ENCODE data around the gene TEX14.
A peak's percentile ranks its signal among the peaks of the same experiment; 100 is the strongest.

The TEX14 gene, protein sequence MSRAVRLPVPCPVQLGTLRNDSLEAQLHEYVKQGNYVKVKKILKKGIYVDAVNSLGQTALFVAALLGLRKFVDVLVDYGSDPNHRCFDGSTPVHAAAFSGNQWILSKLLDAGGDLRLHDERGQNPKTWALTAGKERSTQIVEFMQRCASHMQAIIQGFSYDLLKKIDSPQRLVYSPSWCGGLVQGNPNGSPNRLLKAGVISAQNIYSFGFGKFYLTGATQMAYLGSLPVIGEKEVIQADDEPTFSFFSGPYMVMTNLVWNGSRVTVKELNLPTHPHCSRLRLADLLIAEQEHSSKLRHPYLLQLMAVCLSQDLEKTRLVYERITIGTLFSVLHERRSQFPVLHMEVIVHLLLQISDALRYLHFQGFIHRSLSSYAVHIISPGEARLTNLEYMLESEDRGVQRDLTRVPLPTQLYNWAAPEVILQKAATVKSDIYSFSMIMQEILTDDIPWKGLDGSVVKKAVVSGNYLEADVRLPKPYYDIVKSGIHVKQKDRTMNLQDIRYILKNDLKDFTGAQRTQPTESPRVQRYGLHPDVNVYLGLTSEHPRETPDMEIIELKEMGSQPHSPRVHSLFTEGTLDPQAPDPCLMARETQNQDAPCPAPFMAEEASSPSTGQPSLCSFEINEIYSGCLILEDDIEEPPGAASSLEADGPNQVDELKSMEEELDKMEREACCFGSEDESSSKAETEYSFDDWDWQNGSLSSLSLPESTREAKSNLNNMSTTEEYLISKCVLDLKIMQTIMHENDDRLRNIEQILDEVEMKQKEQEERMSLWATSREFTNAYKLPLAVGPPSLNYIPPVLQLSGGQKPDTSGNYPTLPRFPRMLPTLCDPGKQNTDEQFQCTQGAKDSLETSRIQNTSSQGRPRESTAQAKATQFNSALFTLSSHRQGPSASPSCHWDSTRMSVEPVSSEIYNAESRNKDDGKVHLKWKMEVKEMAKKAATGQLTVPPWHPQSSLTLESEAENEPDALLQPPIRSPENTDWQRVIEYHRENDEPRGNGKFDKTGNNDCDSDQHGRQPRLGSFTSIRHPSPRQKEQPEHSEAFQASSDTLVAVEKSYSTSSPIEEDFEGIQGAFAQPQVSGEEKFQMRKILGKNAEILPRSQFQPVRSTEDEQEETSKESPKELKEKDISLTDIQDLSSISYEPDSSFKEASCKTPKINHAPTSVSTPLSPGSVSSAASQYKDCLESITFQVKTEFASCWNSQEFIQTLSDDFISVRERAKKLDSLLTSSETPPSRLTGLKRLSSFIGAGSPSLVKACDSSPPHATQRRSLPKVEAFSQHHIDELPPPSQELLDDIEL (N-terminal part only)

DNA sequence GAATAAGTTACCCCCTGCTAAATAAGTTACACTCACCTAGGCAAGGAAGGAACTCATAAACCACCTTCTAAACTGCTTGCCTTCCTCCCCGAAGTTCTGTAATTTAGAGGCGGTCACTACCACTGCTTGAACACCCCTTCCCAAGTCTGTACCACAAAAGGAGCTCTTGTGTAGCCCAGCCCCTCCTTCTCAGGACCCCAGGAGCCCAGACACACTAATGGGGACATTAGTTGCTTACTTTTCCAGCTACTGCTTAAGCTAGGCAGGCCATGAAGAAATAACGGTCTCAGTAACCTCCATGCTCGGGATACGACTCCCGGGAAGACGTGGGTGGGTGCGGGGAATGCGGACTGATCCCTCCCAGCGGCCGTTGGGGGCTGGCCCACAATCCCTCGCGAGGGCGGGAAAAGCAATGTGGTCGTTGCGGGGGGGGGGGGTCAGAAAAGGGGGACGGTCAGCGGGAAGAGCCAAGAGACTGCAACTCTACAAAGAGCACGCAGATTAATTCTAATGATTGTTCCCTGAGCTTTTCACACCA, at the start of gene TEX14:
TSS of gene TEX14 (minus strand) at position 345 of the 538 bp plus-strand sequence. CDS start 40,044 bp downstream, outside the sequence.
- Histone ChIP-seq H3K27me3 (ENCODE audit: insufficient read depth, low read length) (no peaks in the 10 kb centered on the region), H3K27ac (ENCODE audit: low read depth, low read length) (peak within 1 kb of the TSS; percentile 62), H3K4me3 (ENCODE audit: low read depth, low read length) (peak within 1 kb of the TSS; percentile 96), H3K4me1 (ENCODE audit: control insufficient read depth, insufficient read depth, low read length, unreplicated experiment) (peaks cover 16% of the 10 kb centered on the region), H3K36me3 (ENCODE audit: insufficient read depth, low read length) (no peaks in the 10 kb centered on the region), H3K79me2 (ENCODE audit: control insufficient read depth, insufficient read depth, low read length, unreplicated experiment) (peaks cover 26% of the 10 kb centered on the region), H2AFZ (ENCODE audit: low read length, unreplicated experiment) (peak within 1 kb of the TSS; percentile 100)

DNA sequence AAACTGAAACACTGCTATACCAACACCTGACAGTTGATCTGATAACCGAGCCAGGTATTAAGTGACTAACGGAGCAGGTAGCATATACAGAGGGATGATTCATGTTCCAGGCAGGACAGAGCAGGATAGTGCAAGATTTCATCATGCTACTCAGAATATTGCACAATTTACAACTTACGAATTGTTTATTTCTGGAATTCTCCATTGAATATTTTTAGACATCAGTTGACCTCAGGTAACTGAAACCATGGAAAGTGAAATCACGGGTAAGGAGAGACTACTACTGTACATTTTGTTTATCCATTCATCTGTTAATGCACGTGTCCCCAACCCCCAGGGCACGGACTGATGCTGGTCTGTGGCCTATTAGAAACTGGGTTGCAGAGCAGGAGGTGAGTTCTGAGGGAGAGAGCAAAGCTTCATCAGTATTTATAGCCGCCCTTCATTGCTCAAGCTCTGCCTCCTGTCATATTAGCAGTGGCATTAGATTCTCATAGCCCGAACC, 49.3 kb upstream of the TEX14 start:
- no peaks in the 10 kb centered on the region for H3K36me3 ChIP-seq (ENCODE audit: insufficient read depth, low read length)
- H2AFZ ChIP-seq (ENCODE audit: low read length, unreplicated experiment): no peak overlapping the region
- no peak overlapping the region for H3K4me3 ChIP-seq (ENCODE audit: low read depth, low read length)
- no peak overlapping the region for H3K27ac ChIP-seq (ENCODE audit: low read depth, low read length)
- no peaks in the 10 kb centered on the region for H3K4me1 ChIP-seq (ENCODE audit: control insufficient read depth, insufficient read depth, low read length, unreplicated experiment)
- H3K27me3 ChIP-seq (ENCODE audit: insufficient read depth, low read length): no peaks in the 10 kb centered on the region
- no peaks in the 10 kb centered on the region for H3K79me2 ChIP-seq (ENCODE audit: control insufficient read depth, insufficient read depth, low read length, unreplicated experiment)

DNA sequence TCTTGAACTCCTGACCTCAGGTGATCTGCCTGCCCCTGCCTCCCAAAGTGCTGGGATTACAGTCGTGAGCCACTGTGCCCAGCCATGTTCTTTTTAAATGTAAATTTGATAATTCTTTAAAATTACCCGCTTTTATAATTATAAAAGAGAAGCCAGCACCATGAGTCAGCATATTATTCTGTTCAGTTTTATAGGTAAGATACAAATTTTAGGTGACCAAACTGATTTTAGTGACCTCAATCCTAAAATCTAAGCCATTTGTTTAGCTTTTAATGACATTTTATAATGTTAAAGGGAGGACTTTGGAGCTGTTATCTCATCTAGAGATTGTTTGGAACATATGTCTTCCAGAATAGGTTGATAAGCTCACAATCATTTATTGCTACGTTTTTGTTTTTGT, 43.0 kb upstream of the TEX14 start:
- H3K27ac ChIP-seq (ENCODE audit: low read depth, low read length): no peak overlapping the region
- H2AFZ ChIP-seq (ENCODE audit: low read length, unreplicated experiment): no peak overlapping the region
- no peaks in the 10 kb centered on the region for H3K36me3 ChIP-seq (ENCODE audit: insufficient read depth, low read length)
- H3K4me3 ChIP-seq (ENCODE audit: low read depth, low read length): no peak overlapping the region
- H3K79me2 ChIP-seq (ENCODE audit: control insufficient read depth, insufficient read depth, low read length, unreplicated experiment): no peaks in the 10 kb centered on the region
- H3K27me3 ChIP-seq (ENCODE audit: insufficient read depth, low read length): no peaks in the 10 kb centered on the region
- no peaks in the 10 kb centered on the region for H3K4me1 ChIP-seq (ENCODE audit: control insufficient read depth, insufficient read depth, low read length, unreplicated experiment)

DNA sequence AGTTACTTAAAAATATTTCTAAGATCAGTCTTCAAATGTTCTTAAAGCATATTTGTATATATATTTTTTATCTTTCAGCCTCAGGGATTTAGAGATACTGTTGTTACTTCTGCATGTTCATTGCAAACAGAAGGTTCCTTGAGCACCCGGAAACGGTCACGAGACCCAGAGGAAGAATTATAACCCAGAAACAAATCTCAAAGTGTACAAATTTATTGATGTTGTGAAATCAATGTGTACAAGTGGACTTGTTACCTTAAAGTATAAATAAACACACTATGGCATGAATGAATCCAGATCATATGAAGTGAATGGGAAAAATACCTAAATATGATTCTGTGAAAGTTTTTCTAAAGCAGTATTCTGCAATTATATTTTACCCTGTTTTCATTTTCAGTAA, 42.2 kb upstream of the TEX14 start:
- Histone ChIP-seq H2AFZ (ENCODE audit: low read length, unreplicated experiment) (no peak overlapping the region), H3K79me2 (ENCODE audit: control insufficient read depth, insufficient read depth, low read length, unreplicated experiment) (no peaks in the 10 kb centered on the region), H3K27ac (ENCODE audit: low read depth, low read length) (no peak overlapping the region), H3K27me3 (ENCODE audit: insufficient read depth, low read length) (no peaks in the 10 kb centered on the region), H3K4me3 (ENCODE audit: low read depth, low read length) (no peak overlapping the region), H3K36me3 (ENCODE audit: insufficient read depth, low read length) (no peaks in the 10 kb centered on the region), H3K4me1 (ENCODE audit: control insufficient read depth, insufficient read depth, low read length, unreplicated experiment) (no peaks in the 10 kb centered on the region)

DNA sequence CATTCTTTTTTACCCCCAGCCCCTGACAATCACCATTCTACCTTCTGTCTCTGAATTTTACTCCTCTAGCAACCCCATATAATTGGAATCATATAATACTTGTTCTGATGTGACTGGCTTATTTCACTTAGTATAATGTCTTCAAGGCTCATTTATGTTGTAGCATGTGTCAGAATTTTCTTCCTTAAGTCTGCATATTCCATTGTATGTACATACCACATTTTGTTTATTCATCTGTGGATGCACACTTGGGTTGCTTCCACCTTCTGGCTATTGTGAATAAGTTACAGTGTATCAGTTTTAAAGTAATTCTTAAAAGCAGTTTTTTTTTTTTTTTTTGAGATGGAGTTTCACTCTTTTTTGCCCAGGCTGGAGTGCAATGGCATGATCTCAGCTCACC, 39.1 kb upstream of the TEX14 start:
- H3K4me1 ChIP-seq (ENCODE audit: control insufficient read depth, insufficient read depth, low read length, unreplicated experiment): no peaks in the 10 kb centered on the region
- no peaks in the 10 kb centered on the region for H3K36me3 ChIP-seq (ENCODE audit: insufficient read depth, low read length)
- no peaks in the 10 kb centered on the region for H3K27me3 ChIP-seq (ENCODE audit: insufficient read depth, low read length)
- H3K27ac ChIP-seq (ENCODE audit: low read depth, low read length): no peak overlapping the region
- no peaks in the 10 kb centered on the region for H3K79me2 ChIP-seq (ENCODE audit: control insufficient read depth, insufficient read depth, low read length, unreplicated experiment)
- H3K4me3 ChIP-seq (ENCODE audit: low read depth, low read length): no peak overlapping the region
- no peak overlapping the region for H2AFZ ChIP-seq (ENCODE audit: low read length, unreplicated experiment)

DNA sequence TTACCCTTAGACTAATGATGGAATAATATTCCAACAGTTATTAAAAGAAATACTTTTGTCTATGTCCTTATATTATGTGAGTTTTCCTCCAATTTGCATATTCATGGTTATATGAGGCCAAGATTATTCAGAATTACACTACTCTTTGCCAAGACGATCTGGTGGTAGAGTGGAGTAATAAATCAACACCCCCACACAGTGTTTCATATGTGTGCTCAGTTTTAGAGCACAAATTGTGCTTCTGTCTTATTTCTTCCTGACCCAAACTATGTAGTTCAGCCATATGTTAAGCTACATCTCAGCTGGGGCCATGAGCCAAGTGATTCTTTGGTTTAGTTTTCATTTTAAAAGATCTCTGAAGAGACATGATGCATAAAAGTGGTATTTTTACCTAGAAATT, 37.0 kb upstream of the TEX14 start:
- H3K4me1 ChIP-seq (ENCODE audit: control insufficient read depth, insufficient read depth, low read length, unreplicated experiment): no peaks in the 10 kb centered on the region
- H3K79me2 ChIP-seq (ENCODE audit: control insufficient read depth, insufficient read depth, low read length, unreplicated experiment): no peaks in the 10 kb centered on the region
- H3K4me3 ChIP-seq (ENCODE audit: low read depth, low read length): no peak overlapping the region
- H2AFZ ChIP-seq (ENCODE audit: low read length, unreplicated experiment): no peak overlapping the region
- no peak overlapping the region for H3K27ac ChIP-seq (ENCODE audit: low read depth, low read length)
- H3K27me3 ChIP-seq (ENCODE audit: insufficient read depth, low read length): no peaks in the 10 kb centered on the region
- no peaks in the 10 kb centered on the region for H3K36me3 ChIP-seq (ENCODE audit: insufficient read depth, low read length)

DNA sequence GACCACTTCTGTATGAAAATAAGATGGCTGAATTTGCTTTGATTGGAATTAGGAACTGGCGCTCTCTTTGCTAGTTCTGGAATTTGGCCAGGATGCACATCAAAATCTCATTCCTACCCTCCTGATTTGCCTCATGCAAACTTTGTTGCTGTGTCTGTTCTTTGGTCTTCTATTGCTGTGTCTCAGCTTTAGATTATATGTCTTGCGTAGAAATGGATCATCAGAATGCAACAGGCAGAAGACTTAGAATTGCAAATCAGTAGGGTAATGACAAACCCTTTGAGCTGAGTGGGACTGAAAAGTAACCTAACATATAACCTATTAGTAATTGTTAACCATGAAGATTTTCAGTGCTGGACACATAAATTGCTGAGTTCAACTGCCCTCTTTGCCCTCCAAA, 30.9 kb upstream of the TEX14 start:
- Histone ChIP-seq H3K36me3 (ENCODE audit: insufficient read depth, low read length) (peaks cover 3% of the 10 kb centered on the region; the same call in 1 of the 2 replicates), H3K79me2 (ENCODE audit: control insufficient read depth, insufficient read depth, low read length, unreplicated experiment) (no peaks in the 10 kb centered on the region), H3K4me1 (ENCODE audit: control insufficient read depth, insufficient read depth, low read length, unreplicated experiment) (no peaks in the 10 kb centered on the region), H2AFZ (ENCODE audit: low read length, unreplicated experiment) (no peak overlapping the region), H3K27me3 (ENCODE audit: insufficient read depth, low read length) (no peaks in the 10 kb centered on the region), H3K4me3 (ENCODE audit: low read depth, low read length) (no peak overlapping the region), H3K27ac (ENCODE audit: low read depth, low read length) (no peak overlapping the region)

DNA sequence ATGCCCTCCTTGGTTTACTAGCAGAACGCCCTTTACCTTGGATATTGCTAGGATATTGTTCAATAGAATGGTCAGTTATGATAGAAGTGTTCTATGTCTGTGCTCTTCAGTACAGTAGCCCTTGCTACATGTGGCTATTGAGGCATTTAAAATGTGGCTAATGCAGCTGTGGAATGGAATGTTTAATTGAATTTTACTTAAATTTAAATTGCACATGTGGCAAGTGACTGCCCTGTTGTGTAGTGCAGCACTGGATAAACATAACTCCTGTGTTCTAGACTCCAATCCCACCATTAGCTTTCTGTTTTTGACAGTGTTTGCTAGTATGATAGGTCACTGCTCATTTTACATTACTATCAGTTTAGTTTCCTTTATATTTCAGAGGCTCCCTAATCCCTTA, 30.4 kb upstream of the TEX14 start:
- Histone ChIP-seq H3K27me3 (ENCODE audit: insufficient read depth, low read length) (no peaks in the 10 kb centered on the region), H3K4me3 (ENCODE audit: low read depth, low read length) (no peak overlapping the region), H3K79me2 (ENCODE audit: control insufficient read depth, insufficient read depth, low read length, unreplicated experiment) (no peaks in the 10 kb centered on the region), H3K27ac (ENCODE audit: low read depth, low read length) (no peak overlapping the region), H3K4me1 (ENCODE audit: control insufficient read depth, insufficient read depth, low read length, unreplicated experiment) (no peaks in the 10 kb centered on the region), H2AFZ (ENCODE audit: low read length, unreplicated experiment) (no peak overlapping the region), H3K36me3 (ENCODE audit: insufficient read depth, low read length) (peaks cover 3% of the 10 kb centered on the region; the same call in 1 of the 2 replicates)

DNA sequence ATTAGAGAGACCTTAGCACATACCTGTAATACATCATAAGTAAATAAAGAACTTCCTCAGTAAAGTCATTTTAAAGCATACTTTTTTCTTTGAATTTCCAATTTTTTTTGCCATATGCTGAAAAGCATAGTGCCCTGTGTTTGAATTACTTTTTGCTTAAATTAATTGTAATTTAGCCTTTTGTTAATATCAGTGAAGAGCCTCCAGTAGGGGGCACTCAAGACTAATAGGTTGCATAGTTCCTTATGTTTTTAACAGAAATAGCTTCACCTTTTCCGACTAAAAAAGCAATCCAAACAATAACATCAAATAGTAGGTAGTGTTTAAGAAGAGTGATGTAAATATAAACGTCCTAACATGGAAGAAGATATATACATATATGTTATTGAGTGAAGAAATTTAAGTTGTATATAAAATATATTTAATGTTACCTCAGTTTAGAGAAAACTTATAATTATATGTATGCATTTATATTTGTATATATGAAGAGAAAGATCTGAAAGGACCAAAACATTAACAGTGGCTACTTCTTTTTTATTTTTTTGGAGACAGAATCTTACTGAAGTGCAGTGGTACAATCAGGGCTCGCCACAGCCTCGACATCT, 19.2 kb upstream of the TEX14 start:
- Histone ChIP-seq H3K79me2 (ENCODE audit: control insufficient read depth, insufficient read depth, low read length, unreplicated experiment) (no peaks in the 10 kb centered on the region), H3K27ac (ENCODE audit: low read depth, low read length) (no peak overlapping the region), H3K4me3 (ENCODE audit: low read depth, low read length) (no peak overlapping the region), H2AFZ (ENCODE audit: low read length, unreplicated experiment) (no peak overlapping the region), H3K27me3 (ENCODE audit: insufficient read depth, low read length) (no peaks in the 10 kb centered on the region), H3K4me1 (ENCODE audit: control insufficient read depth, insufficient read depth, low read length, unreplicated experiment) (no peaks in the 10 kb centered on the region), H3K36me3 (ENCODE audit: insufficient read depth, low read length) (peaks cover 5% of the 10 kb centered on the region)
